Natural killer cell (primary cell): Measurements from ENCODE around the gene DPPA2. TPM values are rescaled to one million over a fixed set of nuclear protein-coding genes. Genes with fewer than 3 reads are reported as not detected.

ENCODE experiments used
- ATAC-seq, 3 donors: fragments of 150-1000 bp in 2 of 3; fragments of 200-7000 bp in 1 of 3; cut with Tn5 transposase; 1 replicate in 1 of 3; 2 replicates in 2 of 3; pipeline ENCODE4 v1.10.0; 2021; ENCODE audit warnings: mild to moderate bottlenecking in 2 of 3, moderate library complexity in 2 of 3
- DNase-seq, 2 donors: peaks; one replicate each; pipeline versions ENCODE4 v3.0.0 to v3.0.0-alpha.2; 2013 to 2021; ENCODE audit warnings: mixed read lengths in 1 of 2
- H3K27ac ChIP-seq: one replicate; pipeline ENCODE4 v1.5.1; 2013; ENCODE audit warnings: mild to moderate bottlenecking, low read length
- H3K27me3 ChIP-seq: one replicate; pipeline ENCODE4 v1.6.1; 2013; ENCODE audit warnings: low read length; ENCODE audit not compliant: control insufficient read depth, insufficient read depth
- H3K36me3 ChIP-seq: one replicate; pipeline ENCODE4 v1.6.1; 2013; ENCODE audit warnings: low read length; ENCODE audit not compliant: control insufficient read depth, insufficient read depth
- H3K4me1 ChIP-seq: one replicate; pipeline ENCODE4 v1.6.1; 2013; ENCODE audit warnings: low read length; ENCODE audit not compliant: control insufficient read depth, insufficient read depth
- H3K4me3 ChIP-seq: one replicate; pipeline ENCODE4 v1.5.1; 2013; ENCODE audit warnings: low read length
- H3K9me3 ChIP-seq: one replicate; pipeline ENCODE4 v1.6.1; 2013; ENCODE audit warnings: low read length; ENCODE audit not compliant: control insufficient read depth, insufficient read depth
- H3K27ac Mint-ChIP-seq, 2 donors: one replicate each; pipeline ENCODE4 v1.8.0; 2022; ENCODE audit warnings: mild to moderate bottlenecking in 2 of 2, mixed read lengths in 2 of 2, moderate library complexity in 1 of 2
- H3K27me3 Mint-ChIP-seq, 2 donors: one replicate each; pipeline ENCODE4 v1.8.0; 2022; ENCODE audit warnings: low read depth in 2 of 2, mixed read lengths in 2 of 2
- H3K36me3 Mint-ChIP-seq: one replicate; pipeline ENCODE4 v1.8.0; 2022; ENCODE audit warnings: mixed read lengths
- H3K4me1 Mint-ChIP-seq, 2 donors: one replicate each; pipeline ENCODE4 v1.8.0; 2022; ENCODE audit warnings: mixed read lengths in 2 of 2
- H3K4me3 Mint-ChIP-seq: one replicate; pipeline ENCODE4 v1.8.0; 2022; ENCODE audit warnings: mild to moderate bottlenecking, moderate library complexity, mixed read lengths
- H3K9me3 Mint-ChIP-seq, 2 donors: one replicate each; pipeline ENCODE4 v1.8.0; 2022; ENCODE audit warnings: mixed read lengths in 2 of 2
- CTCF ChIP-seq: fragments of 200-600 bp; IDR thresholded peaks from one replicate; pipeline ENCODE4 v1.8.0; 2022; ENCODE audit warnings: antibody characterized with exemption
- WGBS: methylation state at CpG from one replicate; pipeline ENCODE4 v1.1.7; 2013; ENCODE audit warnings: missing lambda C conversion rate; ENCODE audit not compliant: insufficient coverage; 5-methylcytosine and 5-hydroxymethylcytosine counted together
- intact Hi-C: fragments of 100-400 bp; cut with micrococcal nuclease; formaldehyde crosslinking; loops from one replicate; pipeline ENCODE4 v1.14.2; 2022
- total RNA-seq, 4 donors: library from RNA; stranded (reverse); fragments of 120-200 nt in 1 of 4; gene quantifications; one replicate each; pipeline versions ENCODE4 v1.2.3 to v1.2.4, GENCODE V29; 2013 to 2022

DPPA2 gene
- total RNA-seq, 3 donors from 2014 or later (not counting 1 experiment from before 2014, with no cell fraction given): not detected

GRCh38 chr3:109351231-109351630 lies 34.9 kb upstream of the DPPA2 start:
- H3K27me3 Mint-ChIP-seq: no peaks in the 10 kb centered on the region
- ATAC-seq (no peak), DNase-seq (no peak)
- Histone ChIP-seq H3K27me3 (no peaks in the 10 kb centered on the region), H3K9me3 (no peaks in the 10 kb centered on the region), H3K4me3 (no peak overlapping the region), H3K4me1 (no peaks in the 10 kb centered on the region), H3K36me3 (no peaks in the 10 kb centered on the region), H3K27ac (no peak overlapping the region)
- no peaks in the 10 kb centered on the region for H3K9me3 Mint-ChIP-seq
- no peaks in the 10 kb centered on the region for H3K4me1 Mint-ChIP-seq
- H3K36me3 Mint-ChIP-seq: no peaks in the 10 kb centered on the region
- intact Hi-C loops: no loop called here
- H3K4me3 Mint-ChIP-seq: no peak overlapping the region
- no peak overlapping the region for H3K27ac Mint-ChIP-seq
- no peak for TF ChIP-seq CTCF

GRCh38 chr3:109346770-109347295 lies 30.5 kb upstream of the DPPA2 start:
- Mint-ChIP-seq H3K9me3 (no peaks in the 10 kb centered on the region), H3K27ac (no peak overlapping the region), H3K4me1 (no peaks in the 10 kb centered on the region), H3K4me3 (no peak overlapping the region), H3K27me3 (no peaks in the 10 kb centered on the region), H3K36me3 (no peaks in the 10 kb centered on the region)
- Histone ChIP-seq H3K27me3 (no peaks in the 10 kb centered on the region), H3K4me1 (no peaks in the 10 kb centered on the region), H3K4me3 (no peak overlapping the region), H3K9me3 (no peaks in the 10 kb centered on the region), H3K27ac (no peak overlapping the region), H3K36me3 (no peaks in the 10 kb centered on the region)
- DNase-seq (no peak), ATAC-seq (no peak)
- no peak for TF ChIP-seq CTCF
- intact Hi-C loops: no loop called here
- WGBS: no CpG with 5 or more reads among the region's 3 CpGs

- no peak overlapping the region for H3K27ac Mint-ChIP-seq
Measured at GRCh38 chr3:109346099-109346498, 29.8 kb upstream of the DPPA2 start.

More at GRCh38 chr3:109346099-109346498, 29.8 kb upstream of the DPPA2 start:
- DNase-seq: no peak
- Histone ChIP-seq H3K4me1 (no peaks in the 10 kb centered on the region), H3K27me3 (no peaks in the 10 kb centered on the region), H3K9me3 (no peaks in the 10 kb centered on the region), H3K4me3 (no peak overlapping the region), H3K36me3 (no peaks in the 10 kb centered on the region), H3K27ac (no peak overlapping the region)
- intact Hi-C loops: no loop called here
- Mint-ChIP-seq H3K4me1 (no peaks in the 10 kb centered on the region), H3K4me3 (no peak overlapping the region), H3K36me3 (no peaks in the 10 kb centered on the region), H3K9me3 (no peaks in the 10 kb centered on the region), H3K27me3 (no peaks in the 10 kb centered on the region)
- TF ChIP-seq CTCF: no peak
- 80% methylated on average over 3 of the region's 4 CpGs for WGBS
- no peak for ATAC-seq
